Inferior parietal cortex (tissue), 1 donor: ENCODE results near the gene FRMPD4.
A peak's percentile ranks its signal among the peaks of the same experiment; 100 is the strongest.

ENCODE experiments used
- DNase-seq: peaks from one replicate; pipeline ENCODE4 v3.0.0-alpha.2; 2016; ENCODE audit errors: extremely low spot score

Gene FRMPD4

DNA sequence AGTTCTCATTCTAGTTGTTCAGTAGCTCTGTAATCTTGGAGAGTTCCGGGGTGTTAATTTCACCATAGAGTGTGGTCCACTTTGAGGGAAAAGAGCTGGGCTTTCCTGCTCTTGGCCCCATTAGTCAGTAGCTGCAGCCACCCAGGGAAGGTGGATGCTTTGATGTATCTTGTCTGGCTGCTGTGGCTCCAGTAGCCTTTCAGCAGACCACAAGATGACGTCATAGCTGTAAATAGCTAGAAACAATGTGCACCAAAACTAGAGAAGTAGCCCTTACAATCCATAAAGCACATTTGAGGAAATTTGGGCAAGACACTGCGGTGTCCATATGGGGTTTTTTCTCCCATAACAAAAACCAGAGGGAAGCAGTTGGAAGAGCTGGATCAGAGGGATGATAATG is 620.0 kb downstream of the FRMPD4 start:
- DNase-seq = no peak

DNA sequence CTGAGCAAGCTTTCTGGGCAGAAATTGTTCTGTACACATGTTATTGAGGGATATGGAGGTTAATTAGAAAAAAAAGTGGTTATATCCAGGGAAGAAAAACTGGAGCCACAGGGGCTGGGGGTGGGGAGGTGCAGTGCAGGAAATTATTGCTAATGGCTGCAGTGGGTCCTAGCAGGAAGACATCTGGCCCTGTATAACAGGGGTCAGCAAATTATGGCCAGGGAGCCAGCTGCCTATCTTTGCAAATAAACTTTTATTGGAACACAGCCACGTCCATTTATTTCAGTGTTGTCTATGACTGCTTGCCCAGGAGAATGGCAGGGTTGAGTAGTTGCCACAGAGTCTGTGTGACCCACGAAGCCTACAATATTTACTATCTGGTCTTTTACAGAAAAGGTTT is 629.6 kb downstream of the FRMPD4 start:
- DNase-seq = no peak

DNA sequence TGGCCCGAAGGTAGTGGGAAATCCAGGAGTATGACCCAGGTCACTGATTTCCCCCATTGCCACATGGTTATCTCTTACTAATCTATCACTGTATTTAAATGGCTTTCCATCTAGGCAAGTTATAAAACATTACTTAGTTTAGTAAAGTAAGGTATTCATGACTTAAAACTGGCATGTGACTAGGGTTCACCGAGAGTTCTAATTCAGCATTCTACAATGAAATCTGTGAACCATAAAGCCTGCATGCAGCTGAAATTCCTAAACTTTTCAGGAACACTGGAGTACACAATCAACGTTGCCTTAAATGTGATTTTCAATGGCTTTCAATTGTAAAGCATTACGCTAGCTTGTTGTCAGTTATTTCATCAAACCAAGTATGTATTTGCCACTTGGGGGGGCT is 630.2 kb downstream of the FRMPD4 start:
- no peak for DNase-seq

DNA sequence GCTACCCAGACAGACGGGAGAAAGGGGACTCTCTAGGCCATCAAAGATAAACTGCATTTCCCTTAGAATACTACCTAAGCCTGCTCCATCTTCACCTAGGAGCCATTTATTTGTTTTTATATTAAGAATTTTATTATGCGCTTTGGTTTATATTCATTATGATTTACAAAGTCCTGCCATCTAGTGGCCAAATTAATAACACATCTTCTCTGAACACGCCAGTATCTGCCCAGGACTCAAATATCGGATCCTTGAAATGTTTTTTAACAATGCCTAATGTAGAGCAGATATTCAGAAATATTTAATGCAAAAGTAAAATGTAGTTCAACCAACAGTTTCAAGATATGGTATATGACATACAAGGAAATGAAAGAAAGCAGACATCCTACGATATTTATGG is 632.2 kb downstream of the FRMPD4 start:
- peak; percentile 60 for DNase-seq

DNA sequence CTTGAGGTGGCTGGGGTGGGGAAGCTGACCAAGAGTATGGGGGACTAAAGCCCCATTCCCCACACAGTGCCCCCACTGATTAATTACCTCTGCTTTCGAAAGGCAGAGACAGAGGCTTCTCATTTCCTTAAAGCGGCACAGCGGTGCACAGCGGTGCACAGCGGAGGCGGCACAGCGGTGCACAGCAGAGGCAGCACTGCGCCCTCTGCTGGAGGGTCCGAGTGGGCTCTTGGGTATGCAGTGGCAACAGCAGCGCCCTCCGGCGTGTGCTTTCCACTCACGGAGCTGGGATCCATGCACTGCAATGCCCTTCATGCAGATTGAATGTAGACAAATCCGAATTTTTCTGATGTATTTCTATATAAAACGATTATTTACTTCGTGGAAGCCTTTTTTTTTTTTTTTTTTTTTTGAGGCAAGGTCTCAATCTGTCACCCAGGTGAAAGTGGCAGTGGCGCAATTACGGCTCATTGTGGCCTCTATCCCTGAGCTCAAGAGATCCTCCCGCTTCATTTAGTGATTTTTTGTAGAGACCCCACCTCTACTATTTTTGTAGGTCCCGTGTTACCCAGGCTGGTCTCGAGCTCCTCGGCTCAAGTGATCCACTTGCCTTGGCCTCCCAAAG is 633.3 kb downstream of the FRMPD4 start:
- no peak for DNase-seq
